ENCODE measurements around the gene NR5A1.

NR5A1 gene

GRCh38 chr9:124475868-124476690 is 31.1 kb downstream of the NR5A1 start:
- no peak overlapping the region for H3K4me3 ChIP-seq (ENCODE audit: low read depth, low read length)
- DNase-seq (ENCODE audit: low read depth): no peak
- TF ChIP-seq CTCF (IDR thresholded peaks at IDR 0.05; ENCODE audit: low read depth, low read length, missing control alignments): no peak
- in situ Hi-C loops (cut with HindIII; ENCODE audit: low sequenced_read_pairs): no loop called here

DNA sequence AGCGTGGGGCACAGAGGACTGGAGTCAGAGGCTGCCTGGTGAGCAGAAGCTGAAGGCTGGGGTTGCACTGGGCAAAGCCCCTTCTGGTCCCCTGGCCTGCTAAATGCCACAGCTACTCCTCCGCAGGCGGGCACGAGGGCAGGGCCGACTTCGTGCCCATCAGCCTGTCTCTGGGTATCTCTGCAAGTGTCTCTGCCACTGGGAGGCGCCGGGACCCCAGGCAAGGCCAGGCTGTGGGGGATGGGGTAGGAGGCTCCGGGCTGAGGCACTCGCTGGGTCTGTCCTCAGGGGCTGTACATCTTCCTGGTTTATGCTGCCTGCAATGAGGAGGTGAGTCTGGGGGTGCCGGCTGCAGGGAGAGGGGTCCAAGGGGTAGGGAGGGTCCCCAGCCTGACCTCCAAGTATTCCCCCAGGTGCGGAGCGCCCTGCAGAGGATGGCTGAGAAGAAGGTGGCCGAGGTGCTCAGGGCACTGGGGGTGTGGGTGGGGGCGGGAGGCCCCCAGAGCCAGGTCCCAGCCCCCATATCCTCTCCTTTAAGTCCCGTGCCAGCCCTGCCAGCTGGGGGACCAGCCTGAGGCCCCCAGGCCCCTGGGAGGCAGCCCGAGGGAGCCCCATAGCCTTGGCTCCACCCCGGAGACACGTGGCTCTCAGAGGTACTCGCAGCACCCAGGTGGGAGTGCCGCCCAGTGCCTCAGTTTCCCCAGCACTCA is 31.9 kb downstream of the NR5A1 start:
- no peak overlapping the region for H3K4me3 ChIP-seq (ENCODE audit: low read depth, low read length)
- TF ChIP-seq CTCF (IDR thresholded peaks at IDR 0.05; ENCODE audit: low read depth, low read length, missing control alignments): no peak
- in situ Hi-C loops (cut with HindIII; ENCODE audit: low sequenced_read_pairs): no loop called here
- DNase-seq (ENCODE audit: low read depth): no peak

- H3K4me3 ChIP-seq (ENCODE audit: low read depth, low read length): no peak overlapping the region
- TF ChIP-seq CTCF (IDR thresholded peaks at IDR 0.05; ENCODE audit: low read depth, low read length, missing control alignments): no peak
- no peak for DNase-seq (ENCODE audit: low read depth)
- in situ Hi-C loops (cut with HindIII; ENCODE audit: low sequenced_read_pairs): no loop called here
Measured at GRCh38 chr9:124474151-124474550, 33.0 kb downstream of the NR5A1 start.

DNA sequence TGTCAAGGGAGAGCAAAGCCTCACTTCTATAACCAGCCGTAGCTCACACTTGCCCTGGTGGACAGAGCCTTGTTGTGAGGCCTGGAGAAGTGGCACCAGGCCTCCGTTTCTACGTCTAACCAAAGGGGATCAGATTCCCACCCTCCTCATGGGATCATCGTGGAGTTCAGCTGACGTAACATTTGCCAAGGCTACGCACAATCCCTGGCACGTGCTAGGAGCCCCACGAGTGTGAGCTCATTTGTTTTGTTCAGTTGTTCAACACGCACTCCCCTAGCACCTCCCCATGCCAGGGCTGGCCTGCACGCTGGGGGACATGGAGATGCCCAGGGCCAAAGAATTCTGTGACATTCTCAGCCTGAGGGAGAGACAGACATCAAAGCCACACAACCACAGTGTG is 33.9 kb downstream of the NR5A1 start:
- DNase-seq (ENCODE audit: low read depth): no peak
- no peak overlapping the region for H3K4me3 ChIP-seq (ENCODE audit: low read depth, low read length)
- in situ Hi-C loops (cut with HindIII; ENCODE audit: low sequenced_read_pairs): no loop called here
- TF ChIP-seq CTCF (IDR thresholded peaks at IDR 0.05; ENCODE audit: low read depth, low read length, missing control alignments): no peak

DNA sequence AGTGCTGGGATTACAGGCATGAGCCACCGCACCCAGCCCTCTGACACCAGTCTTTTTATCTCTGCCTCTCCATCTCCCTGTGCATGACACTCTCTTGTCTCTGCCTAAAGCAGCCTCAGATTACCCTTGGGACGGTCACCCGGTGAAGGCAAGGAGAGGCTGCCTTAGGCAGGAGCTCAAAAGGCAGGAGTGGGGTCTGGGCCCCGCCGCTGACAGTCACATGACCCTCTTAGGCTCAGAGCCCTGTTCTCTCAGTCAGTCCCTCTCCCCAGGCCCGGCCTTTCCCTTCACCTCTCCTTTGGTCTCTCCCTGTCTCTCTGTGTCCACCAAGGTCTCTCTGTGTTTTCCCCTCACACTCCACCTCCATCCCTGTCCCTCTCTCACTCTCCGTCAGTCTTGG is 34.4 kb downstream of the NR5A1 start:
- H3K4me3 ChIP-seq (ENCODE audit: low read depth, low read length): no peak overlapping the region
- in situ Hi-C loops (cut with HindIII; ENCODE audit: low sequenced_read_pairs): no loop called here
- DNase-seq (ENCODE audit: low read depth): no peak
- no peak for TF ChIP-seq CTCF (IDR thresholded peaks at IDR 0.05; ENCODE audit: low read depth, low read length, missing control alignments)

DNA sequence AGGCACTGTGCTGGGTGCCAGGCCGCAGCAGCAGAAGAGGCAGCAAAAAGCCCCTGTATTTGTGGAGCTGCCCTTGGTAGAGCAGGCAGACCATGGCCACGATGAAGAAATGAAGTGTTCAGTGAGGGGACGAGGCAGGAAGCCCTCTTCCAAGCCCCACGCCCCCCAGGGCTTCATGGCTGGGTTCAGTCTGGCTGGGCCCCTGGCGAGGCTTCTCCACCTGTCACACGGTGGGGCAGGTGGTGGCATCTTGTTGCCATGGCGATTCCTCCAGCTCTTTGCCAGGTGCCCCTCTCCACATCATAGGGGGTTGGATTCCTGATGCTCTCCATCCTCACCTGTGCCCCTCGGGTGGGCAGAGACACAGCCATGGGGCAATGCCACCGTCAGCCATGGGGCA is 35.4 kb downstream of the NR5A1 start:
- in situ Hi-C loops (cut with HindIII; ENCODE audit: low sequenced_read_pairs): no loop called here
- no peak for TF ChIP-seq CTCF (IDR thresholded peaks at IDR 0.05; ENCODE audit: low read depth, low read length, missing control alignments)
- no peak overlapping the region for H3K4me3 ChIP-seq (ENCODE audit: low read depth, low read length)
- DNase-seq (ENCODE audit: low read depth): no peak
